ENCODE results near the gene N4BP2L2.

The N4BP2L2 gene

DNA sequence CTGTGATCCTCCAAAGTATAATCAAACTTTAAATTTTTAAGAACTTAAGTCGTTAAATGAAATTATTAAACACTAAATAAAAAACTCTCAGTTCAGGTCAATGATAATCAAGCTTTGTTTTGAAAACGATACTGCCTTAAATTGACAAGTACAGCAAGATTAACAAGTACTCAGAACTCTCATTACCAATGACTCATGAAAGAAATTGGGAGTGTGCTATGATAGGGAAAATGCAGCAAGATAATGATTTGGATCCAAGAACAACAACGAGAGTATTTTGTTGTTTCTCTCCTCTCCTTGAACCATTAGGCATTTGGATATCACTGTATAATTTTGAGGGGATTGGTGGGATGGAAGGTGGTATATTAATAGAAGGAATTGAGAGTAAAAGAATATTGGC is 10.2 kb downstream of the N4BP2L2 start:
- DNase-seq = no peak

- DNase-seq = no peak
Observed at GRCh38 chr13:32527151-32527550, 11.4 kb downstream of the N4BP2L2 start.

DNA sequence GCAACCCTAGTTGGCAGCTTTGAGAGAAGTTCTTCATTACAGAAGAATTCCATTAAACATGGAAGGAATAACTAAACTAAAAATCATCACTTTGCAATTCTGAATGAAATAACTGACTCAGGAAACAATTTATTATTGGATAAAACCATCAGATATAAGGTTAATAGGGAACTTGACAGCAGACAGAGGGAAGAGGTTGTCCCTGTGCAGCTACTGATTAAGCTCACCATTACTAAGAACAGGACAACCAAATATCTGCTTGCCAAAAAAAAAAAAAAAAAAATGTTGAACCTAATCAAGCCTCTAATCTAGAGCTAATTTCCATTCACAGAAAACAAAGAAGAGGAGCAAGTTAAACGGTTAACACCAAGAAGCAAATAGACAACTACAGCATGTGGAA is 12.8 kb downstream of the N4BP2L2 start:
- DNase-seq = no peak

DNA sequence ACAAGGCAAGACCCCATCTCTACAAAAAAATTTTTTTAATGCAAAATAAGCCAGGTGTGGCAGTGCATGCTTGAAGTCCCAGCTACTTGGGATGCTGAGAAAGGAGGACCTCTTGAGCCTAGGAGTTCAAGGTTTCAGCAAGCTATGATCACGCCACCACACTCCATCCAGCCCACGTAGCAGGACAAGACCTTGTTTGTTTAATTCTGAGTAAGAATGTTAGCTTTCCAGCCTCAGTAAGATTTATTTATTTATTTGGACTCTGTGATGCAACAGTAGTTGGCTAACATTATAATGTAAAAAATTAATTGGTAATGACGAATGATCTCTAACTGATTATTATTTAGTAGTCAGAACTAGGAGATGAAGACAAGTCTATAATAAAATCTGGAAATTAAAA is 23.3 kb downstream of the N4BP2L2 start:
- DNase-seq = no peak

GRCh38 chr13:32511482-32511881 is 27.1 kb downstream of the N4BP2L2 start:
- no peak for DNase-seq

DNA sequence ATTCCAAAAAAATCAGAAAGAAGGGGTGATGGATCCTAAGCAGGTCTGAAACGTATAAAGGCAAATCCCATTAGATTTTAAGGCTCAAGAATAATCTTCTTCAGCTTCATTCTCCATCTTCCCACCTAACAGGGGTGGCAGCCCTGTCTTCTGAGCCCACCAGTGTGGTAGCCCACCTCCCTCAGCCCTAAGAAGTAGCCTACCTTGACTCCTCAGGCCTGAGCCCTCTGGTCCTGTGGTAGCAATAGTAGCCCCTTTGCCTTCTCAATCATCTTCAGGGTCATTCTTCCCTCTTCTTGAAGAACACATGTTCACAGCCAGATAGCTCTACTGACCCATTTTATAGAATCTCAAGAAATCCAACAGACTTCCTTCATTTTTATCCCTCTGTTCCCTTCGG is 33.7 kb downstream of the N4BP2L2 start:
- DNase-seq = no peak

GRCh38 chr13:32504263-32504662 is 34.3 kb downstream of the N4BP2L2 start:
- DNase-seq = no peak

- no peak for DNase-seq
Observed at GRCh38 chr13:32503727-32504126, 34.9 kb downstream of the N4BP2L2 start.

- no peak for DNase-seq
Observed at GRCh38 chr13:32501064-32501463, 37.5 kb downstream of the N4BP2L2 start.

DNA sequence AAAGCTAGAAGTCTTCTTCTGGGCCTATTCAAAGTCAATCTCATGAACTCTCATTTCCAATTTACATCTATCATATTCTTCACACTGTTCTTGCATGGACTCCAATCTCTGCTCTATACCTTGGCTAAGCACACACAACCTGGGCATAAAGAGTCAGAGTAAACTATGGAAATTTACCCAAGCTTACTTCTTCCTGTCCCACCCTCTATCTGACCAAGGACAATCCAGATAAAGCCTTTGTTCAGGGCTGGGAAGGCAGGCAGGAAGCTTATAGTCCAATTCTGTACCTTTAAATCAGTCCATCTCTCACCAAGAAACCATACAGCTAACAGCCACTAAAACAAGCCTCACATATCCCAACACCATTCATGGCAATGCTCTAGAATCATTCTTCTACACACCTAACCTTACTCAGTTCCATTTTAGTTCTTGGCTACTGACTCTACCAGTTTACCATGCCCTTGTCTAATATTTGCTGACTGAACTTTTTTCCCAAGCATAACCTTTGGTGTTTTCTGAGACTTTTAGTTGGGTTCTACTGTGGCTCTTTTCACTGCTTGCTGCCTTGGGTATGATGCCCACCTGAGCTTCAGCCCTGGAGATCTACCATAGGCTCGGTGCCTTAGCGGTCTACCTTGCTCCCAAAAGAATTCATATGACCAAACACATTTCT is 38.9 kb downstream of the N4BP2L2 start:
- no peak for DNase-seq

- DNase-seq = no peak
Observed at GRCh38 chr13:32497589-32497988, 41.0 kb downstream of the N4BP2L2 start.

- no peak for DNase-seq
Observed at GRCh38 chr13:32496599-32497160, 41.9 kb downstream of the N4BP2L2 start.

GRCh38 chr13:32495841-32496240 is 42.8 kb downstream of the N4BP2L2 start:
- DNase-seq = no peak

- no peak for DNase-seq
Observed at GRCh38 chr13:32495429-32495828, 43.2 kb downstream of the N4BP2L2 start.

GRCh38 chr13:32491028-32491427 is 47.6 kb downstream of the N4BP2L2 start:
- no peak for DNase-seq

DNA sequence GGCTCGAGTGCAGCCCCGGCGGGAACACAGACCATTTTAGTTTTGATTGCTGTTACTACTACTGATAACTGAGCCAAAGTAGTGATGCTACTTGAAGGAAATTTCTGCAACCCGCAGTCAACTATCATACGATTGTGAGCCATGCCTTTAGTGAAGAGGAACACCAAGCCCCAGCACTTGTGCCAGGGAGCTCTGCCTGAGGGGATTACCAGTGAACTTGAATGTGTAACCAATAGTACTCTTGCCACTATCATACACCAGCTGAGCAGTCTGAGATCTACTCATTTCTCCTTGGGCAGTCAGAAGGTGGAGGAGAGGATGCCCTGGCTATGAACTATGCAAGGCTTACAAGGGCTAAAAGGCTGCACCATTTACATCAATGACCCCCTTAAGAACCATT is 61.7 kb downstream of the N4BP2L2 start:
- DNase-seq = no peak

GRCh38 chr13:32476021-32476731 is 62.4 kb downstream of the N4BP2L2 start:
- no peak for DNase-seq

- no peak for DNase-seq
Observed at GRCh38 chr13:32474999-32475792, 63.4 kb downstream of the N4BP2L2 start.

DNA sequence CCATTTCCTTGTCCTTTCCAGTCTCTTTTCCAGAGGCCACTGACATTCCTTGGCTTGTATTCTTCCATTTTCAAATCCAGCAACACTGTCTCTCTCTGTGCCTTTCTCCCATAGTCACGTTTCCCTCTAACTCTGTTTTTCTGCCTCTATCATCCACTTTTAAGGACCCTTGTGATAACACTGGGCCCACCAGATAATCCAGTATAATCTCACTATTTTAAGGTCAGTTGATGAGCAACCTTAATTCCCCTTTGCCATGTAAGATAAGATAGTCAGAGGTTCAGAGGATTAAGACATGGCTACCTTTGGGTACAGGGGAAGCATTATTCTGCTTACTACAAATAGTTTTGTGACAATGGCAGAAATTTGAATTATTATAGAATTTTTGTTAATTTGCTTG is 64.9 kb downstream of the N4BP2L2 start:
- no peak for DNase-seq

DNA sequence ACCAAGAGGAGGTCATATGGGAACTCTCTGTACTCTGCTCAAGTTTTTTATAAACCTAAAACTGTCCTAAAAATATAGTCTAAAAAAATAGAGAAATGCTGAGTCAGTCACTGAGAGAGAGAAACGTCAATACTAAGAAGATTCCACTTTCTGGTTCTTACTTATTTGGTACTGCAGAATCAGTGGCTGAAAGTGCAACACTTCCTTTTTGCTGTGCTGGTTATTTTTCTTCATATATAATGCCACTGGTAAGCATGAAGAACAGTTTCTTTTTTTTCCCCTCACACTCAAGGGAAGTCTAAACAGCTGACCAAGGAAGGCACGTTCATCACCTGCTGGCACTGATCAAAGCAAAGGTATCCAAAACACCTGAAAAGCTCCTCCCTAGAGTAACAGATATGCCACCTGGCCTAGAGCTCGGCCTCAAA is 66.4 kb downstream of the N4BP2L2 start:
- DNase-seq = no peak

- no peak for DNase-seq
Observed at GRCh38 chr13:32471187-32471922, 67.2 kb downstream of the N4BP2L2 start.

GRCh38 chr13:32468502-32469142 is 70.0 kb downstream of the N4BP2L2 start:
- peak; percentile 6 for DNase-seq
